ENCODE data around the gene METTL15.
"Not testable (repeated sequence)": the region's sequence is repeated elsewhere in the genome, so short reads cannot be mapped to it uniquely, and the experiment has no call there.

Gene METTL15

DNA sequence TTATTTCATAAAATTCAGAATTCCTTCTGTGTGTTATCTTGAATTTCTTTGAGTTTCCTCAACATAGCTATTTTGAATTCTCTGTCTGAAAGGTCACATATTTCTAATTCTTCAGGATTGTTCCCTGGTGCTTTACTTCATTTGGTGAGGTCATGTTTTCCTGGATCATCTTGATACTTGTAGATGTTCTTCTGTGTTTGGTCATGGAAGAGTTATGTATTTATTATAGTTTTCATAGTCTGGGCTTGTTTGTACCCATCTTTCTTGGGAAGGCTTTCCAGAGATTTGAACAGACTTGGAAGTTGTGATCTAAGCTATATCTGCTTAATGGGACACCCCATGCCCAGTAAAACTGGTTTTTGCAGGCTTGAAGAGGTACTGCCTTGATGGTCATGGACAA is 149.6 kb downstream of the METTL15 start:
- TF ChIP-seq, protein P1, sequence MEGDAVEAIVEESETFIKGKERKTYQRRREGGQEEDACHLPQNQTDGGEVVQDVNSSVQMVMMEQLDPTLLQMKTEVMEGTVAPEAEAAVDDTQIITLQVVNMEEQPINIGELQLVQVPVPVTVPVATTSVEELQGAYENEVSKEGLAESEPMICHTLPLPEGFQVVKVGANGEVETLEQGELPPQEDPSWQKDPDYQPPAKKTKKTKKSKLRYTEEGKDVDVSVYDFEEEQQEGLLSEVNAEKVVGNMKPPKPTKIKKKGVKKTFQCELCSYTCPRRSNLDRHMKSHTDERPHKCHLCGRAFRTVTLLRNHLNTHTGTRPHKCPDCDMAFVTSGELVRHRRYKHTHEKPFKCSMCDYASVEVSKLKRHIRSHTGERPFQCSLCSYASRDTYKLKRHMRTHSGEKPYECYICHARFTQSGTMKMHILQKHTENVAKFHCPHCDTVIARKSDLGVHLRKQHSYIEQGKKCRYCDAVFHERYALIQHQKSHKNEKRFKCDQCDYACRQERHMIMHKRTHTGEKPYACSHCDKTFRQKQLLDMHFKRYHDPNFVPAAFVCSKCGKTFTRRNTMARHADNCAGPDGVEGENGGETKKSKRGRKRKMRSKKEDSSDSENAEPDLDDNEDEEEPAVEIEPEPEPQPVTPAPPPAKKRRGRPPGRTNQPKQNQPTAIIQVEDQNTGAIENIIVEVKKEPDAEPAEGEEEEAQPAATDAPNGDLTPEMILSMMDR (IDR thresholded peaks at IDR 0.05; ENCODE audit: extremely low read depth, missing control alignments) = no peak
- no peak for DNase-seq (ENCODE audit: low spot score)

- no peak for DNase-seq (ENCODE audit: low spot score)
- TF ChIP-seq, protein P1 (IDR thresholded peaks at IDR 0.05; ENCODE audit: extremely low read depth, missing control alignments) = no peak
Measured at GRCh38 chr11:28259177-28259843, 151.1 kb downstream of the METTL15 start.

DNA sequence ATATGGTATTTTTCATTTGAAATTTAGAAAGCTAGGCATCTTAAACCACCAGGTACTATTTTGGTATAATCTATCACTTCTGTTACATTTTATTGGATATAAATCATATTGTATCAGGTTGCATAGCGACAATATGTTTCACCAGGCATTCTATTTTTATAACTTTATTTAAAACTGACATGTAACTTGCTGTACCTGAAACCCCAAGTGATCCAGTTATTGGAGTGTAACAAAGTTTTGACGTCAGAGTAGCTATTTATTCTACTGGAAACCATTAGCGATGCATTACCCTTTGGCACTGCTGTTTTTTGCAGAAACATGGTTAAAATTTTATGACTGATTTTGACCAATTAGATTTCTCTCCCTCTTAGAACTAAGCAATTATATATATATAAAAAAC is 160.7 kb downstream of the METTL15 start:
- TF ChIP-seq, protein P1 (IDR thresholded peaks at IDR 0.05; ENCODE audit: extremely low read depth, missing control alignments) = no peak

DNA sequence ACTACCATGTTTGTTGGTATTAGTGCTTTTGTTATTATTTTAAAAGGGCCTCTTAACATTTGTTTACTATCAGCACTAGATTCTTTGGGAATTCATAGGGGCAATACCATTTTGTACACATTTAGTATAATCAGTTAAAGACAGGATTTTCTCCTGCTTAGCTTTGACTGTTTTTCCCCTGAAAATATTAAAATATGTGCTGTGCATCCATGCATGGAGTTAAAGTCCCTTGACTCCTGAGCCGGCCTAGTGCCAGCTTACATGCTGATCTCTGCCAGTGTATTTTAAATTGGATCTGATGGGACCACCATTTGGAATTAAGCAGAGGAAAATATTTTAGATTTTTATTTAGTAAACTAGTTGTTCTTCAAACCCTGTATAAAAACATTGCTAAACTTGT is 161.4 kb downstream of the METTL15 start:
- TF ChIP-seq, protein P1 (IDR thresholded peaks at IDR 0.05; ENCODE audit: extremely low read depth, missing control alignments) = no peak
- no peak for DNase-seq (ENCODE audit: low spot score)

More for the DNA sequence above, 160.7 kb downstream of the METTL15 start:
- DNase-seq (ENCODE audit: low spot score) = no peak

GRCh38 chr11:28272247-28272646 is 164.1 kb downstream of the METTL15 start:
- DNase-seq (ENCODE audit: low spot score) = not testable (repeated sequence)

GRCh38 chr11:28274216-28274615 is 166.0 kb downstream of the METTL15 start:
- no peak for DNase-seq (ENCODE audit: low spot score)
- TF ChIP-seq, protein P1 (IDR thresholded peaks at IDR 0.05; ENCODE audit: extremely low read depth, missing control alignments) = no peak

DNA sequence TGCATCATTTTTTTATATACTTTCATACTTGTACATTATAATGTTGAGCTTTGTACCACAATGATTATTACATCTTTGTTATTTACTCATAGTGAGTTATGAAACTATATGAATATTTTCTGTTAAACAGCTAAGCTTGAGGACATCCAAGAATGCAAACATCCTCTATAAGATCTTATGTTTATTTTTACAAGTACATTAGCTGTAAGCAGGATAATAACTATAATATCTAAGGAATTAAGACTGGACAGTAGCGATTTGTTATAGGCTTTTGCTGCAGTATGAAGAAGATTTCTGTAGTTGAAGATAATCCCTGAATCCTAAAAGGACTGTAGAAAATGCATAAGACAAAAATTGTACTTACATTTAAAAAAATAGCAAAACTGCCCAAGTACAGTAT is 176.0 kb downstream of the METTL15 start:
- TF ChIP-seq, protein P1 (IDR thresholded peaks at IDR 0.05; ENCODE audit: extremely low read depth, missing control alignments) = no peak
- DNase-seq (ENCODE audit: low spot score) = no peak

DNA sequence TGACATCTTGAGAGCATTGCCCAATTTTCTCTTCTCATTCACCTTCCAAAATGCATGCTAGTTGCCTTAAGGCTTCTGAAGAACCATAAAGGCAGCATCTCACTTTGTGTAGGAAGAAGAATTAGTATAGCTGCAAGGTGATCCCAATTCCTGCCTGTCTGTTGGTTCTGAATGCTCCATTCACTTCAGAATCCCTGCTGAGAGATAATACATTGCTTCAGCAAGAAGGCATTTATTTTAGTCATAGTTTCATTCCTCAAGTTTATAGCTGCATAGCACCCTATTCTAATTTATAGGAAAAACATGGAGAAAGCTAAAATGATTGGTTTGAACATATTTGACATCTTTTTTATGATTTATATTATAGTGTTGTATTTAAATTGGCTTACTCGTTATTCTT is 181.3 kb downstream of the METTL15 start:
- TF ChIP-seq, protein P1 (IDR thresholded peaks at IDR 0.05; ENCODE audit: extremely low read depth, missing control alignments) = no peak
- DNase-seq (ENCODE audit: low spot score) = no peak

- not testable (repeated sequence) for DNase-seq (ENCODE audit: low spot score)
Measured at GRCh38 chr11:28290995-28291394, 182.8 kb downstream of the METTL15 start.

Data from GM20000 (cell line).